Ovary (tissue), 3 donors: Measurements from ENCODE around the gene UQCRC1.

Experiments
- POLR2A ChIP-seq: fragments of 450-650 bp; IDR thresholded peaks from one replicate; pipeline ENCODE4 v1.6.1; 2017; ENCODE audit warnings: antibody characterized with exemption, mild to moderate bottlenecking, moderate library complexity
- TF ChIP-seq, protein P1 (sequence below), 3 donors: fragments of 450-650 bp in 2 of 3; fragments of 200-600 bp in 1 of 3; IDR thresholded peaks; one replicate each; pipeline versions ENCODE4 v1.5.1 to v1.8.0; 2016 to 2022; ENCODE audit warnings: antibody characterized with exemption in 3 of 3, mild to moderate bottlenecking in 1 of 3
- donor health status: DM: no; HTN: no; CAD: no.

DNA sequence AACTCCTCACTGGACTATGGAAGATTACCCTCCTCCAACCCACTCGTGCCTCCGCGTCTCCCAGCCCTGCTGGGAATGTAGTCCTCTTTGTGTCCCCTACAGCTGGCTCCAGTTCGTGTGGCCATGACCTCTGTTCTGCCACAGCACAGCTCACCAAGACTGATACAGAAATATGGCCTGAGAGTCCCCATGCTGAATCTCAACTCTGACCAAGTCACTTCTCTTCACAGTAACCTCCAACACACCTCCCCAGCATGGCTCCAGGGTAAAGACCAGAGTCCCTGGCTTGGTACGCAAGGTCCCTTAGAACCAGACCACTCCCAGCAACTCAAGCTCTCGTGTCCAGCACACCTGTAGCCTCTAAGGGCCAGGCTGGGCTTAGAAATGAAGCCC lies 12.0 kb downstream of the UQCRC1 start:
- TF ChIP-seq, protein P1, sequence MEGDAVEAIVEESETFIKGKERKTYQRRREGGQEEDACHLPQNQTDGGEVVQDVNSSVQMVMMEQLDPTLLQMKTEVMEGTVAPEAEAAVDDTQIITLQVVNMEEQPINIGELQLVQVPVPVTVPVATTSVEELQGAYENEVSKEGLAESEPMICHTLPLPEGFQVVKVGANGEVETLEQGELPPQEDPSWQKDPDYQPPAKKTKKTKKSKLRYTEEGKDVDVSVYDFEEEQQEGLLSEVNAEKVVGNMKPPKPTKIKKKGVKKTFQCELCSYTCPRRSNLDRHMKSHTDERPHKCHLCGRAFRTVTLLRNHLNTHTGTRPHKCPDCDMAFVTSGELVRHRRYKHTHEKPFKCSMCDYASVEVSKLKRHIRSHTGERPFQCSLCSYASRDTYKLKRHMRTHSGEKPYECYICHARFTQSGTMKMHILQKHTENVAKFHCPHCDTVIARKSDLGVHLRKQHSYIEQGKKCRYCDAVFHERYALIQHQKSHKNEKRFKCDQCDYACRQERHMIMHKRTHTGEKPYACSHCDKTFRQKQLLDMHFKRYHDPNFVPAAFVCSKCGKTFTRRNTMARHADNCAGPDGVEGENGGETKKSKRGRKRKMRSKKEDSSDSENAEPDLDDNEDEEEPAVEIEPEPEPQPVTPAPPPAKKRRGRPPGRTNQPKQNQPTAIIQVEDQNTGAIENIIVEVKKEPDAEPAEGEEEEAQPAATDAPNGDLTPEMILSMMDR (IDR thresholded peaks at IDR 0.05) = no peak
- no peak for TF ChIP-seq POLR2A
